GM10248 (cell line): ENCODE data around the gene PLCL2.

Experiments used
- CTCF ChIA-PET: fragments of 300-600 bp; sonication (Branson Sonifier 250); formaldehyde crosslinking; extraction: SDS; loops from one replicate; lab custom pipeline; 2021; ENCODE audit warnings: antibody characterized with exemption; lab: Yijun Ruan, JAX
- POLR2A ChIA-PET: fragments of 350-650 bp; sonication (Branson Sonifier 250); formaldehyde crosslinking; extraction: SDS; loops from one replicate; lab custom pipeline; 2020; ENCODE audit warnings: antibody characterized with exemption; lab: Yijun Ruan, JAX
- DNase-seq: peaks from one replicate; pipeline ENCODE4 v3.0.0; 2012; ENCODE audit errors: extremely low spot score
- TF ChIP-seq, protein P1 (sequence below): IDR thresholded peaks from 2 replicates; pipeline ENCODE4 v1.5.1; 2012; ENCODE audit warnings: mild to moderate bottlenecking, low read depth; ENCODE audit errors: extremely low read depth, missing control alignments, control extremely low read depth

PLCL2 gene

DNA sequence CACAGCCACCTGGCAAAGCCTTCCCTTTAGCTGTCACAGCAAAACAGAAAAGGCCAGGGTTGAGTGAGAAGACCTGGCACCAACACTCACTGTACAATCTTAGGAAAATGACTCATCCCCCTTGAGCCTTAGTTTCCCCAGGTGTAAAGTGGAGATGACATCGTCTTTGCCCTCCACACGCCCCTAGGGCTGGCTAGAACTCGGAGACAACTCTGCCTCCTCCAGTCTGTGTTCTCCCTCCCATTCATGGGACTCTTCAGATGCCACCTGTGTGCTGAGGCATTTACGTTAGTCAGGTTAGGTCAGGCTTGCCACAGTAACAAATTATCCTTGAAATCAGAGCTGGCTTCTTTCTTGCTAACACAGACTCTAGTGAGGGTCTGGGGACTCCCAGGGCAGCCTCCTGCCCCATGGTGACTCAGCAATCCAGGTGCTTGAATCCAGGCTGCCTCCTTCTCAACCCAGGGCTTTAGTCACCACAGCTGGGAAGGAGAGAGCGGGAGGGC is 252.6 kb downstream of the PLCL2 start:
- TF ChIP-seq, protein P1, sequence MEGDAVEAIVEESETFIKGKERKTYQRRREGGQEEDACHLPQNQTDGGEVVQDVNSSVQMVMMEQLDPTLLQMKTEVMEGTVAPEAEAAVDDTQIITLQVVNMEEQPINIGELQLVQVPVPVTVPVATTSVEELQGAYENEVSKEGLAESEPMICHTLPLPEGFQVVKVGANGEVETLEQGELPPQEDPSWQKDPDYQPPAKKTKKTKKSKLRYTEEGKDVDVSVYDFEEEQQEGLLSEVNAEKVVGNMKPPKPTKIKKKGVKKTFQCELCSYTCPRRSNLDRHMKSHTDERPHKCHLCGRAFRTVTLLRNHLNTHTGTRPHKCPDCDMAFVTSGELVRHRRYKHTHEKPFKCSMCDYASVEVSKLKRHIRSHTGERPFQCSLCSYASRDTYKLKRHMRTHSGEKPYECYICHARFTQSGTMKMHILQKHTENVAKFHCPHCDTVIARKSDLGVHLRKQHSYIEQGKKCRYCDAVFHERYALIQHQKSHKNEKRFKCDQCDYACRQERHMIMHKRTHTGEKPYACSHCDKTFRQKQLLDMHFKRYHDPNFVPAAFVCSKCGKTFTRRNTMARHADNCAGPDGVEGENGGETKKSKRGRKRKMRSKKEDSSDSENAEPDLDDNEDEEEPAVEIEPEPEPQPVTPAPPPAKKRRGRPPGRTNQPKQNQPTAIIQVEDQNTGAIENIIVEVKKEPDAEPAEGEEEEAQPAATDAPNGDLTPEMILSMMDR = no peak
- DNase-seq = no peak
- POLR2A ChIA-PET = no interaction called here
- CTCF ChIA-PET = interaction anchor here (1.5 kb wide), 1 partner anchor 15 kb away, joined by 6 read pairs; no protein-coding TSS in a partner anchor

DNA sequence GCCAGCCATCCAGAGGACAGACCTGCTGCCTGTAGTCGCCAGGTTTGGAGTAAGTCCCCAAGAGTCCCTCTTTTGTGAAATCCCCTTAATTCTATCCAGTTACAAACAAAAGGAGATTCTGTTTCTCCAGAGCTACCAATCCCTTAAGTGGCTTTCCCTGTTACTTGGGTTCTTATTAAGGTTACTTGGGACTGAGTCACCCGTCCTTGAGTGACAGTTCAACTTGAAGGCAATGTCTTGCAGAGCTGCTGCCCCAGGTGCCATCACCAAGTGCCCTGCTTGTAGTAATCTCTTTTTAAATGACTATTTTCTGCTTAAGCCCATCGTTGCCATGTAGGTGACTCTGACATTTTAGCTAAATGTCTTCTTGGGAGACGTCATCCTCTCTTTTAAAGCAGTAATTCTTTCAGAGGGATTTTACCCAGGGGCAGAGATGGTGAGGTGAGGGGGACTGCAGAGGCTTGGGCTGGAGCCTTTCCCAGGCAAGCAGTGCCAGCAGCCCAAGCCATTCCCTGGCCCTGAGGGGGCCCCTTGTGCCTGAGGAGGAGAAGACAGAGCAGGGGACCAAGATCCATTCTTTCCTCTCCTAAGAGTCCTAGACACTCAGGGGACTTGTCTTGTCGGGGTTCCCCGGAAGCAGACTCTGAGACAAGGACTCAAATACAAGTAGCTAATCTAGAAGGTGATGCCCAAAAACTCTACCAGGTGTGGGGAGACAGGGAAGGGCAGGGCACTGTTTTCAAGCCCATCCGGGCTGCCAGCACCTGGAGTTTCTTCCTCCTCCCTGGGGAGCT is 253.7 kb downstream of the PLCL2 start:
- ChIA-PET CTCF (interaction anchor here (1.0 to 1.5 kb wide), 4 partner anchors 14 to 20 kb away, joined by 3 to 6 read pairs (median 3); no protein-coding TSS in a partner anchor), POLR2A (no interaction called here)
- TF ChIP-seq, protein P1 = no peak
- no peak for DNase-seq
